Measurements from ENCODE around the gene ZSCAN1.
"Not testable (repeated sequence)": the region's sequence is repeated elsewhere in the genome, so short reads cannot be mapped to it uniquely, and the experiment has no call there.

The ZSCAN1 gene

GRCh38 chr19:58033741-58034476 is at the start of gene ZSCAN1:
Gene ZSCAN1 (plus strand): TSS chr19:58034025. CDS start chr19:58037837, 3,812 bp downstream.
- no peak for DNase-seq (ENCODE audit: low read depth)

GRCh38 chr19:57992841-57993240 is 41.0 kb upstream of the ZSCAN1 start:
- DNase-seq (ENCODE audit: low read depth): no peak

GRCh38 chr19:58000677-58001076 is 33.1 kb upstream of the ZSCAN1 start:
- no peak for DNase-seq (ENCODE audit: low read depth)

GRCh38 chr19:58001895-58002369 is 31.9 kb upstream of the ZSCAN1 start:
- DNase-seq (ENCODE audit: low read depth): peak; percentile 22

- peak; percentile 85 for DNase-seq (ENCODE audit: low read depth)
Measured at GRCh38 chr19:58002384-58003173, 31.2 kb upstream of the ZSCAN1 start, which contains the start of gene ZNF606. Gene ZNF606 (minus strand): TSS chr19:58002820. CDS start chr19:58001319, 1,501 bp downstream.

- no peak for DNase-seq (ENCODE audit: low read depth)
Measured at GRCh38 chr19:58003174-58003828, 30.5 kb upstream of the ZSCAN1 start.

- DNase-seq (ENCODE audit: low read depth): no peak
Measured at GRCh38 chr19:58007285-58007684, 26.5 kb upstream of the ZSCAN1 start.

GRCh38 chr19:58008877-58009276 is 24.9 kb upstream of the ZSCAN1 start:
- DNase-seq (ENCODE audit: low read depth): not testable (repeated sequence)

GRCh38 chr19:58009301-58009665 is 24.5 kb upstream of the ZSCAN1 start:
- DNase-seq (ENCODE audit: low read depth): peak; percentile 1

GRCh38 chr19:58009666-58010301 is 24.0 kb upstream of the ZSCAN1 start:
- peak; percentile 41 for DNase-seq (ENCODE audit: low read depth)

GRCh38 chr19:58010507-58010906 is 23.3 kb upstream of the ZSCAN1 start:
- no peak for DNase-seq (ENCODE audit: low read depth)

GRCh38 chr19:58014141-58014540 is 19.7 kb upstream of the ZSCAN1 start:
- DNase-seq (ENCODE audit: low read depth): no peak

GRCh38 chr19:58020129-58020528 is 13.7 kb upstream of the ZSCAN1 start:
- no peak for DNase-seq (ENCODE audit: low read depth)

- DNase-seq (ENCODE audit: low read depth): peak; percentile 41
Measured at GRCh38 chr19:58021541-58022282, 12.1 kb upstream of the ZSCAN1 start.

- DNase-seq (ENCODE audit: low read depth): no peak
Measured at GRCh38 chr19:58022283-58022660, 11.6 kb upstream of the ZSCAN1 start.

GRCh38 chr19:58024661-58025060 is 9.2 kb upstream of the ZSCAN1 start:
- no peak for DNase-seq (ENCODE audit: low read depth)

GRCh38 chr19:58034477-58034793 is 610 bp downstream of the ZSCAN1 start:
- DNase-seq (ENCODE audit: low read depth): no peak

- no peak for DNase-seq (ENCODE audit: low read depth)
Measured at GRCh38 chr19:58035863-58036262, 2.0 kb downstream of the ZSCAN1 start.

- DNase-seq (ENCODE audit: low read depth): no peak
Measured at GRCh38 chr19:58037927-58038687, 4.3 kb downstream of the ZSCAN1 start.

- no peak for DNase-seq (ENCODE audit: low read depth)
Measured at GRCh38 chr19:58038688-58039204, 4.9 kb downstream of the ZSCAN1 start.
